ENCODE measurements around the gene KCTD13. TPM values are rescaled to one million over a fixed set of nuclear protein-coding genes. Genes with fewer than 3 reads are reported as not detected.

The KCTD13 gene
- total RNA-seq, 1 experiment from 2014 or later = 18.5 TPM

GRCh38 chr16:29925781-29926710, at the start of gene KCTD13 (continued):
- TF ChIP-seq ATF1 (CRISPR knock-in tag; IDR thresholded peaks at IDR 0.05) (0 out of 2 replicates have a peak, but pooled peaks have one; percentile 31), PRRX2 (CRISPR knock-in tag; IDR thresholded peaks at IDR 0.05) (no peak), IRF1 (CRISPR knock-in tag; IDR thresholded peaks at IDR 0.05) (peak; percentile 65; the same call in 1 of the 2 replicates), ZNF263 (CRISPR knock-in tag; IDR thresholded peaks at IDR 0.05; ENCODE audit: low read depth) (no peak; the same call in 1 of the 2 replicates), ZBTB21 (CRISPR knock-in tag; IDR thresholded peaks at IDR 0.05; ENCODE audit: borderline replicate concordance) (no peak), USF1 (CRISPR knock-in tag; IDR thresholded peaks at IDR 0.05) (0 out of 2 replicates have a peak, but pooled peaks have one; percentile 46), HMGA2 (CRISPR knock-in tag; IDR thresholded peaks at IDR 0.05) (no peak), FOXJ3 (CRISPR knock-in tag; IDR thresholded peaks at IDR 0.05; ENCODE audit: borderline replicate concordance) (no peak), ZNF532 (CRISPR knock-in tag; IDR thresholded peaks at IDR 0.05; ENCODE audit: borderline replicate concordance) (no peak), PREB (CRISPR knock-in tag; IDR thresholded peaks at IDR 0.05; ENCODE audit: borderline replicate concordance) (no peak), IRF2 (CRISPR knock-in tag; IDR thresholded peaks at IDR 0.05; ENCODE audit: borderline replicate concordance, low read depth) (no peak), ZNF138 (CRISPR knock-in tag; conservative IDR thresholded peaks at IDR 0.05) (no peak), GRHL2 (CRISPR knock-in tag; IDR thresholded peaks at IDR 0.05; ENCODE audit: insufficient replicate concordance, severe bottlenecking) (no peak), SMAD4 (CRISPR knock-in tag; IDR thresholded peaks at IDR 0.05) (no peak), ZNF281 (CRISPR knock-in tag; IDR thresholded peaks at IDR 0.05) (no peak; the same call in none of the 2 replicates), ARID4B (CRISPR knock-in tag; IDR thresholded peaks at IDR 0.05; ENCODE audit: borderline replicate concordance) (peak; percentile 90; the same call in 1 of the 2 replicates), HMGXB4 (CRISPR knock-in tag; IDR thresholded peaks at IDR 0.05) (peak; percentile 49; the same call in 1 of the 2 replicates), ATF6 (CRISPR knock-in tag; IDR thresholded peaks at IDR 0.05) (no peak)

Measured in WTC11 (cell line).